Astrocyte of the cerebellum (primary cell): ENCODE results near the gene POLR3E.
"Not testable (repeated sequence)": the region's sequence is repeated elsewhere in the genome, so short reads cannot be mapped to it uniquely, and the experiment has no call there.

Source experiments
- DNase-seq: peaks from one replicate; pipeline ENCODE4 v3.0.0-alpha.2; 2011; ENCODE audit warnings: low read depth
- H3K4me3 ChIP-seq: 2 replicates; pipeline ENCODE4 v1.5.1; 2011; ENCODE audit warnings: mild to moderate bottlenecking, low read depth, low read length, moderate library complexity
- CTCF ChIP-seq: IDR thresholded peaks from 2 replicates; pipeline ENCODE4 v1.5.1; 2012; ENCODE audit warnings: low read length, low read depth, moderate library complexity, mild to moderate bottlenecking; ENCODE audit errors: missing control alignments
- in situ Hi-C: cut with HindIII; loops from 2 replicates; pipeline ENCODE4 v1.10.0; 2017; ENCODE audit warnings: low sequenced_read_pairs

Gene POLR3E

DNA sequence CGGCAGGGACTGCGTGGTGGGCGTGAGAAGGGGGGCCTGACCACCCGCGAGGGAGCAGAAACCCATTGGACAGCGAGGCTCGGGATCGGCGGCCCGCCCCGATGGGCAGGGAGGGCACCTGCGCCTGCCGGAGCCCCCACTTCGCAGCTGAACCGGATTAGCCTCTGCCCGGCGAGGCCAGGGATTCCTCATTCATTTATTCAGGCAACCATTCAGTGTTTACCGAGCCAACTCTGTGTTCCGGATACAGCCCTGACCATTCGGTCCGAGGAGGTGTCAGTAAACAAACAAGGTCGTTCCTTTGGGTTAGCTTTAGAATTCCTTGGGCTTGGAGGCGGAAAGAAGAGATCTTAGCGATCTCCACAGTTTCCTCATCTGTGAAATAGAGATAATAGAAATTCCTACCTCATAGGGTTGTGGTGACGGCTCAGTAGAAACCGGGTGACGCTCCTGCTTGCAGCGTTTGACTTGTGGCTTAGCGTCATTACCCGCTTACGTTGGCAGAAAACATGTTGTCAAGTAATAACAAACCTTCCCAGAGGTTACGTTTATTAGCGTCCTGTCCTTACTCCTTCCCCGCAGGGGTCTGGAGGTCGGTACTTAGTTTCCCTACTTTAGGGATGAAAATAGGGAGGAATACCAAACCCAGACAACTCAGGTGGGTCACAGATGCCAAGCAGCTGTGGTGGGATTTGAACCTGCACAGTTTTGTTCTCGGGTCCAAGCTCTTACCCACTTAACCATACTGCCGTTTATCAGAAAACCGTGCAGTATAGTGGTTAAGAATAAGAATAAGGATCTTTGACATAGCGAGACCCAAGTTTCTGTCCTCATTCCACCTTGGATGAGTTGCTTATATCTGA is 893 bp downstream of the POLR3E start:
- peak; percentile 83 for DNase-seq
- no peak for TF ChIP-seq CTCF
- H3K4me3 ChIP-seq = peak overlapping the region; percentile 94
- in situ Hi-C loops = no loop called here

GRCh38 chr16:22299036-22299435 is 1.8 kb downstream of the POLR3E start:
- in situ Hi-C loops = no loop called here
- DNase-seq = no peak
- H3K4me3 ChIP-seq = no peak overlapping the region

DNA sequence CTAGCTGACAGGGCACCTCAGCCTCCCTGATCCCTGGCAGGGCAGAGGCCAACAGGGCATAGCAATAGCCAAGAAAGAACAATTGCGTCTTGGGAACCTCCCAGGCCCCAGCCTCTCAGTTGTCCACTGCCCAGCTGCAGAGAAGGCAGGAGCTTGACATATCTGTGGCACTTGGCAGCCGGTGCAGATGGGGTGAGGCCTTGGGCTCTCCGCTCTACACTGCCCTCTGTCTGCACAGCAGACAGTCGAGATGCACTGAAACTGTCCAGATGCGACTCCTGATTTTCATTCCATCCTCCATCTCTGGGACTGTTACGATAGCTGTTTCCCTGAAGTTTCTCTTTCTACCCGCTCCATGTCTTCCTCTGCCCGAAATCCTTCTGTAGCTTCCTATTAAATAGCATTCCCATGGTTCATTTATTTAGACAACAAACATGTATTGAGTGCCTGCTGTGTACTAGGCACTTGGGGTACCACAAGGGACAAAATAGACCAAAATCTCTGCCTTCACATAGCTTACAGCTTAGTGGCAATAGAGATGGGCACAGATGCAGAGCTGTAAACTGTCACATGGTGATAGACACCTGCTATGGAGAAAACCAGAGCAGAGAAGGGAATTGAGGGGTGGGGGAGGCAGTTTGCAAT is 3.3 kb downstream of the POLR3E start:
- H3K4me3 ChIP-seq = no peak overlapping the region
- DNase-seq = no peak
- in situ Hi-C loops = no loop called here
- peak; percentile 81 for TF ChIP-seq CTCF

More at GRCh38 chr16:22299036-22299435, 1.8 kb downstream of the POLR3E start:
- TF ChIP-seq CTCF = no peak

DNA sequence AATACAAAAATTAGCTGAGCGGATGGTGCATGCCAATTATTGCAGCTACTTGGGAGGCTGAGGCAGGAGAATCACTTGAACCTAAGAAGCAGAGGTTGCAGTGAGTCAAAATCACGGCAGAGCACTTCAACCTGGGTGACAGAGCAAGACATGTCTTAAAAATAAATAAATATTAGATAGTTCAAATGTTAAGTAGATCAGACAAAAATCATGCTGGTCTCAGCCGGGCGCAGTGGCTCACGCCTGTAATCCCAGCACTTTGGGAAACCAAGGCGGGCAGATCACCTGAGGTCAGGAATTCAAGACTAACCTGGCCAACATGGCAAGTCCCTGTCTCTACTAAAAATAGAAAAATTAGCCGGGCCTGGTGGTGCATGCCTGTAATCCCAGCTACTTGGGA is 4.2 kb downstream of the POLR3E start:
- in situ Hi-C loops, H3K4me3 ChIP-seq, DNase-seq: not testable (repeated sequence)

GRCh38 chr16:22302776-22303363 is 5.7 kb downstream of the POLR3E start:
- no peak for DNase-seq
- in situ Hi-C loops = no loop called here
- no peak for TF ChIP-seq CTCF

GRCh38 chr16:22304411-22304810 is 7.2 kb downstream of the POLR3E start:
- no peak for TF ChIP-seq CTCF
- no peak for DNase-seq
- H3K4me3 ChIP-seq = no peak overlapping the region
- in situ Hi-C loops = no loop called here

More at GRCh38 chr16:22302776-22303363, 5.7 kb downstream of the POLR3E start:
- no peak overlapping the region for H3K4me3 ChIP-seq

- H3K4me3 ChIP-seq = no peak overlapping the region
- in situ Hi-C loops = no loop called here
- no peak for TF ChIP-seq CTCF
- DNase-seq = no peak
Observed at GRCh38 chr16:22306788-22307187, 9.6 kb downstream of the POLR3E start.
